ENCODE measurements around the gene ZNF77. TPM values are rescaled to one million over a fixed set of nuclear protein-coding genes. Genes with fewer than 3 reads are reported as not detected.

Gene ZNF77
- total and polyA plus RNA-seq, 10 of the 15 experiments (the other 5 are each of a cell fraction or from before 2014, with no cell fraction given), result 1.9 to 4.7 (median 3.0) TPM

- no peak for TF ChIP-seq BCLAF1 (IDR thresholded peaks at IDR 0.05)
- no peak for TF ChIP-seq ZBTB33 (IDR thresholded peaks at IDR 0.05)
- TF ChIP-seq NR2C2 (IDR thresholded peaks at IDR 0.05; ENCODE audit: borderline replicate concordance, control insufficient read depth, insufficient read length, low read depth), result no peak
- TF ChIP-seq RELA (IDR thresholded peaks at IDR 0.05; ENCODE audit: borderline replicate concordance, partially characterized antibody), result no peak
- TF ChIP-seq JUNB (IDR thresholded peaks at IDR 0.05), result no peak
- no peak for TF ChIP-seq PAX8 (IDR thresholded peaks at IDR 0.05)
- no peak for TF ChIP-seq CHD4 (IDR thresholded peaks at IDR 0.05)
- no peak for TF ChIP-seq RAD21 (IDR thresholded peaks at IDR 0.05; ENCODE audit: insufficient read depth, low read depth, low read length)
These were observed 18.4 kb upstream of the ZNF77 start (continued) for GRCh38 chr19:2963122-2963521.

Measured in GM12878 (cell line).